OCI-LY3 (cell line): Measurements from ENCODE around the gene GPR37.

Experiments used
- CTCF ChIP-seq: fragments of 200-600, 300-600 bp; sonication (generic); IDR thresholded peaks from 2 replicates; pipeline ENCODE4 v1.5.1; 2014; ENCODE audit warnings: antibody characterized with exemption, low read length, low read depth
- EZH2phosphoT487 ChIP-seq: fragments of 200-600 bp; shearing (Covaris generic); IDR thresholded peaks from 2 replicates; pipeline ENCODE4 v1.6.1; 2018; ENCODE audit warnings: antibody characterized with exemption, mixed run types, low read depth

DNA sequence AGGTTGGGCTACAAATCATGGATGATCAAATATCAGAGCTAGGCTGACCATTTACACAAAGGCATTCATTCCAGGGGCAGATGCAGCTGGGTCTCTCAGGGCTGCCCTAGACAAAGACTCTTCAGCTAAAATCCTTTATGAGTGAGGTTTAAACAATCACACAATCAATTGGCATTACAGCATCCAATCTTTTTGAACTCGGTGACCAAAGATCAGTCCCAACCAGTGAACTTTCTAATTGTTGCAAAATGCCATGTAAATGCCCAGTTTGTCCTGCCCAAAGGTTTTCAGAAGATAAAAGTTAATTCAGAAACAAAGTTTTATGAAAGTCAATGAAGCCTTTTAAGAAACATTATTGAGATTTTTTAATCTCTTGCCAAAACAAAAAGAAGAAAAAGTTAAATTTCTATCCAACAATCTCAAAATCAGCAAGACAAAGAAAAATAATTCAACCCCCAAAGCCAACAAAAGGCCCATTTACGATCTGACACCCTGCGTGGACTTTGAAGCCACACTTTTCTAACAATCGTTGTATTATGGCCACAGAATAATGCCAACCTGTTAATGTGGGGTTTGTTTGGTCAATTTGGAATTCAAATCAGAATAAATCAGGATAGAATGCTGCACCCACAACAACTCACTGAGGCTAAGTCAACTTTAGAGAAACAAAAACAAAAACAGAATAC lies 40.9 kb downstream of the GPR37 start:
- TF ChIP-seq CTCF (no peak), EZH2phosphoT487 (no peak)
